ENCODE data around the gene PDHB. TPM values are rescaled to one million over a fixed set of nuclear protein-coding genes. Genes with fewer than 3 reads are reported as not detected.

Gene PDHB
- polyA plus RNA-seq, 3 donors, result 102 to 124 (median 104) TPM

DNA sequence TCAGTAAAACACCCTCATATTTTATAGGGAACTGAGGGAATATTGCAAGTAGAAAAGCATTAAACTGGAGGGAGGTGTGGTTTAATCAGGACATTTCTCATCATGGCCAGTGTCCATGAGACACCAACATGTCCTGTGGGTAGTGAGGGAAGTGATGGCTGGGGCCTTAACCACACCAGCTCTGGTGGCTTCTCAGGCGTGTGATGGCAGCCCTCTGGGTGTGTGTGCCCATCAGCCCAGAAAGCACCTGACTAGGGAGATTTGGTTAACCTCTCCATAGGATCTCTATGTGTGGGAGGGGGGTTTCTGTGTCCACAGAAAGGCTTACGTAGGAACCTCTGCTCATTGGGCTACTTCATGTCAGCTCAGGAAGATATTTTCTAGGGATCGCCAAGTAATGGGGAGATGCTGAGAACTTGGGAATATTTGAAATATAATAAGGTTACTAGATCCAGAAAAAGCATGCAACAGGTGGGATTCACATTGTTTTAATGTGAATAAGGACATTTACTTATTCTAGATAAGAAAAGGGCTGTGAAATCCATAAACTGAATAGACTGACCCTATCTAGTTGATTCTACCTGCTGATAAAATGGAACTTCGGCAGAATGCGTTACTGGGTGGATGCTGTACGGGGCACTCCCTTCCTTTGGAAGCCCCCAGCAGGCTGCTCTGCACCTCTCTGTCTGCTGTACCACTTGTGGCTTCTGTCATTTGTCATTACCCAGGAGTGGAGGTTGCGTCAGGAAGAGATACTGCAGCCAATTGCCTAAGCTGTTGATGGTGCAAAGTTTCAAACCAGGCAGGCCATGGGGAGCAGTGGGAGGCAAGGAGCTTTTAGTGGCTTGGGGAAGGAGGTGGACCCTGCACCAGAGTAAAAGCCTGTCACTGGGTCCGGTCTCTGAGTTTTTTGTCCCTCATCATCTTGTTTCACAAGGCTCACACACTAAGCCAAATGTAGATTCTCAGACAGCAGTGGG, 21.5 kb downstream of the PDHB start:
- no peak for DNase-seq

DNA sequence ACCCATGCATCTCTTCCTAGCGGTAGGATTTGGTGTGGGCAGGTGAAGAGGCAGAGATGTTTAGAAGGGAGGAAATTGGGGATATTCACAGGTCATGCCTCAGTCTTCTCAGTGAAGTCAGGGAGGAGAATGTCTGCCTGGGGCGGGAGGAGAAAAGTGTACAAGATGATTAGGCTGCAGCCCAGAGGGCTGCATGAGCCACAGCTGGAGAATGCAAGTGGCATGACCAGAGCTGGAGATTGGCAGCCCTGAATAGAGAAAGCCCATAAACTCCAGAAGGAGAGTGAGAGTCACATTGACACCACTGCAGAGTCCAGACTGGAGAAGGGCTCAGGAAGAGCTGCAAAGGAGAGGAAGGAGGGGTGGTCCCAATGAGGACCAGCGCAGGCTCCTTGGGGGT, 22.6 kb downstream of the PDHB start:
- DNase-seq, result no peak

DNA sequence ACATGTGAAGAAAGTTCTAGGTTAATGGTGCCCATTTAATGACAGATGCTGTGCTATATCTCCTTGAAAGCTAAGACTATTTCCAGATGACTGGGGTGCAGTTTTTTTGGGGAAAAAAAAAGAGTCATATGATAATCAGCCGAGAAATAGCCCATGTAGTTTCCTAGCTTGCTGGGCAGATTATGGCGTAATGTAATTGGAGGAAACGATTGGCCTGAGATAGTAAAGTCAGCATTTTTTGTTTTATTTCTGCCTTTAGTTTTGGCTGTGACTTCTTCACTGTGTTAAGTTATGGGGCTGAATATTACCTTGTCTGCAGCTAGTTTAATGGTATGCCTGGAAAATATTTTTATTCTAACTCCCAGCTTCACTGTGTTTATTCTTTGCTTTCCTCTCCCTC, 24.0 kb downstream of the PDHB start:
- DNase-seq, result no peak

DNA sequence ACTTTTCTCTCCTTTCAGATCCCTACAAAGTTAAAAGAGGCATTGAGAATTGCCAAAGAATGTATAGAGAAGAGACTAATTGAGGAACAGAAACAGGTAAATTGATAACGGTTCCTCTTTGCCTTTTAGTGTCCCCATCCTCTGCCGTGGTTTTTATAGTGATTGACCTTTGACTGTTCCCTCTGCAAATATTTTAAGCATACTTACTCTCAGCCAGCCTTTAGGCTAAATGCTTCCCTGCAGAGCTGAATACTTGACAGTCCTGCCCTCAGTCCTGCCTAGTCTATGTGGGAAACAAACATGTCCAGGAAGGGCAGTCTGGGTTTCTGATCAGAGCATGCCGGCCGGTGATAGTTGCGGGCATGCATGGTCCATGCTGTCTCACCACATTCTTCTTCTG, 24.7 kb downstream of the PDHB start:
- no peak for DNase-seq

DNA sequence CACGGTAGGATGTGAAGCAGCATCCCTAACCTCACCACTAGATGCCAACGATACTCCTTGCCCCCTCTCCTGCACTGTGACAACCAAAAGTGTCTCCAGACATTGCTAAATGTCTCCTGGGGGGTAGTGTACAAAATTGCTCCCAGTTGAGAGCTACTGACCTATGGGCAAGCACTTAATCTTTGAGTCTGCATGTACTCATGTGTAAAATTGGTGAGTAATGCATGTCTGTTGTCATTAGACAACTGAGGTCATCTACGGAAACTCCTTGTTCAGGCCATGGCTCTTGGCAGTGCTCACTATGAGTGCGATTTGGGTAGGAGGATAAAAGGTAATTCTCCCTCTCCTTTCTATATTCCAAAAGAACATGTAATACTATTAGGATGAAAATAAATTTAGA, 29.2 kb downstream of the PDHB start:
- DNase-seq, result no peak

DNA sequence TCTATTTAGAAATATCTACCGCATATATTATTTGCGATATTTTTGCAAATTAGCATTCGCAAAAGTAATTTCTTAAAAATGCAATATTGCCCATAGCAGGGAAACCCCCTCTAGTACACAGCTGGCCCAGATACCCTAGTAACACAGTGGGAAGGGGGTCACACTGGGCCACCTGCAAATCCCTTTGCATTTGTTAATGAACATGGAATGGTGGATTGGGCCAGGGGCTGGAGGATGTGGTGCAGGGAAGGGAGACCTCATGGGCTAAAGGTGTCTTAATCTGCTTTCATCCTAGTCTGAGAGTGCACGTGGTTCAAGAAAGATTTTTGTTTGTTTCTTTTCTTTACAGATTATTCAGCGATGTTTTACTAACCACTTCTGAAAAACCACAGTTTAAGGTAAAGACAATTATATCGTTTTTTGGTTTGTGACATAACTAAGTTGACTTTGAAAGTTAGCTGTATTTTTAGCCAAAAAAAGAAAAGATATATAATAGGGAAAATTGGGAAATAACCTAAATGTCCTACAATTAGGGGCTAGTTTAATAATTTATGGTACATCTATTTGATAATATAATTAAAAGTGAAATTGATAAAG, 30.0 kb downstream of the PDHB start:
- no peak for DNase-seq

DNA sequence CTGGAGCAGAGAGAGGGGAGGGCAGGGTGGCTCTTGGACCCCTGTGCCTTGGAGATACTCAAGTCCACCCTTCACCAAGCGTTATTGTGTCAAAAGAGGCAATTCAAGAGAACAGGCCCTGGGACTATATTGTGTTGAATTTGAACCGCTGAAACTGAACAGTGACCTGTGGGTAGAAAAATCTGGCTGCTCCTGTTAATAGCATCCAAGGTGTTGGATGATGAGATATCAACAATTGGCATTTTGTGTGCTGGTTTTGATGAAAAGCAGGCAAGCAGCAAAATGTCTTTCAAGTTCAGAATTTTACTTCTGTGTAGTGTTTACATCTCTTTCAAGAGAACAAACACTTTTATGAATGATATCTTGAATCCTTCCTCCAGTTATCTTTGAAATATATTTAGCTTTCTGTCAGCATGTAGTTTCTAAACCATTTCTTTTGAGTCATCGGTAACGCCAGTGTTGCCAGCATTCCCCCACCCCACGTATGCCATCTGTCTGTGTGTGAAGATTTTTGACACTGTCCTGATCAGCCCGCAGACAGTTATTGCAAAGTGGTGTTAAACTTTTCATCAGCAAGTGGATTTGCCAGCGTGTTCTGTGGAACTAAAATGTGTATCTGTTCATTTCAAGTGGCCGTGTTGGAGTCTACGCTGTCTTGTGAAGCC, 34.8 kb downstream of the PDHB start:
- no peak for DNase-seq

DNA sequence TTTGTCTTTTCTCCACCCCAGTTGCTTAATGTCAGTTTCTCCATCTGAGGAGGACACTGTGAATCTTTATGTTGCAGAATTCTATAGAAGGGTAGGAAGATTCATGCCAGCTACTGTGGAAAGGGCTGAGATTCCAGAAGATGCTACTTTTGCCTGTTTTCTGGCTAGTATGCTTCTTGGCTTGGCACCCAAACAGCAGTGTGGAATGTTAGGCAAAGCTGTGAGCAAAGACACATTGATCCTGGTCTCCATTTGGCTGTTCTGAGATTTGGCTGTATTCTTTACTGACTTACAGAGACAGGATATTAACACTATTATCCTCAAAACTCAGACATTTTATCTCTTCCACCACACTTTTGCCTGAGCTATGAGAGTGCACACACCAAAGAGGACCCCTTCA, 39.3 kb downstream of the PDHB start:
- no peak for DNase-seq

DNA sequence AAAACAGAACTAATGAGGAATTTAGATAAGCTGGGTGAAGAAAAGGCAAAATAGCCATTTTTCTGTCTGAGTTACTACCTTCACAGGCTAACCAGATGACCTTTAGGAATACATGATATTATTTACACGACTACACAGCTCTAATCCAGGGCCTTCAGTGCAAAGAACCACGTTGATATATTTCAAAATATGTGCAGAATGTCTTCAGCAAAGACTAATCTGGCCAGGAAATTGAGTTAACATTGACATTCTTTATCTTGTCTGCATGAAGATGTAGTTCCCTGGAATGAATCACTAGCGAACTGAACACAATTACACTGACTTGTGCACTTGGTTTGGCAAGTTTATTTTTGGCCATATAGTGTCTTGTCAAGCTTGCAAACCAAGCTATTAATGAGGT, 41.5 kb downstream of the PDHB start:
- DNase-seq, result no peak

DNA sequence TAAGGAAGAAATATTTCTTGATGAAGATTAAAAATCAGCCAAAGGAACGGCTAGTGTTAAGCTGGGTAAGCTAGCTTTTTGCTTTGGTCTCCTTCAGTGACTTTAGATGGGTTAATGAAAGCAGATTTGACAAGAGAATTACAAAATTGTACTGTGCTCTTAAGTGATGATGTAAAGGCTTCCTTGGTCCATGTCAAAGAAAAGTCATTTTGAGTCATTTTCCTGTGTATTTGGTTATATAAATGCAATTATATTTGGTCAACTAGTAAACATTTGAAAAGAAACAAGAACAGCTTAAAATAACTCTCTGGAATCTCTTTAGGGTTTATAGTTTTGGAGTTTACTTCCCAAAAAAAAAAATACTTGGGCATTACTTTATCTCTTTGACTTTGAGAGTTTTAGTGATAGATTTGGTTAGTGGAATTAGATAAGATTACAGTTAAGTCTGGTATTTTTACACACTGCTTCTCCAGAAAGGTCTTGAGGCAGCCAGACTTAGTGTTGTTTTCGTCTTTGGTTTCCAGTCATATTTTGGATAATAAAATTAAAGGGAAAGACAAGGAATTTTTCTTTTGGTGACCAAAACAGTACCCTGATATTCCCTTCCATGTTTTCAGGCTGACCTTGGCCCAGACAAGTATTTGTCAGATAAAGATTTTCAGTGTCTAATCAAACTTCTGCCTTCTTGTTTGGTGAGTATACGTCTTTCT, 42.3 kb downstream of the PDHB start:
- no peak for DNase-seq

DNA sequence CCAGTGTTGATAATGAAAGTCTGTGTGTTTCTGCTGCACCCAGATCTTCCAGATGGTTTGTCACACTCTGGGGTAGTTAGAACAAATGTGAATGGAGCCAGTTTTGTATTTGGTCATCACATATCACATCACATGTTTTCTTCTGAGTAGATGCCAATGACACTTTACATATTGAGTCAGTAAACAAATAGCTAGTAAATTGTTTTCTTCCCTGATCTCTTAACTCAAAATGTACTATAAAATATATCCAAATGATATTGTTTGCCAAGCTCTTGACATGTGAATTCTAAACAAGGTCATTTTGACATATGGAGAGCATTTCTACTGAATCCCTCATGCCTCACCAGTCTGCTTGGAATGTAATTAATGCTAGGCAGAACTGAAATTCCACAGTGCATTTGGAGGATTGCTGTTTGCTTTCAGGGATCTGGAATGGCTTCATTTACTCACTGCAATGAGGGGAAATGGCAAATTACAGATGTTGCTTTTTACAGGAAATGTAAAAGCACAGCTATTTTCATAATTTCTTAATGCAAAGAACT, 45.0 kb downstream of the PDHB start:
- DNase-seq, result peak; percentile 71

DNA sequence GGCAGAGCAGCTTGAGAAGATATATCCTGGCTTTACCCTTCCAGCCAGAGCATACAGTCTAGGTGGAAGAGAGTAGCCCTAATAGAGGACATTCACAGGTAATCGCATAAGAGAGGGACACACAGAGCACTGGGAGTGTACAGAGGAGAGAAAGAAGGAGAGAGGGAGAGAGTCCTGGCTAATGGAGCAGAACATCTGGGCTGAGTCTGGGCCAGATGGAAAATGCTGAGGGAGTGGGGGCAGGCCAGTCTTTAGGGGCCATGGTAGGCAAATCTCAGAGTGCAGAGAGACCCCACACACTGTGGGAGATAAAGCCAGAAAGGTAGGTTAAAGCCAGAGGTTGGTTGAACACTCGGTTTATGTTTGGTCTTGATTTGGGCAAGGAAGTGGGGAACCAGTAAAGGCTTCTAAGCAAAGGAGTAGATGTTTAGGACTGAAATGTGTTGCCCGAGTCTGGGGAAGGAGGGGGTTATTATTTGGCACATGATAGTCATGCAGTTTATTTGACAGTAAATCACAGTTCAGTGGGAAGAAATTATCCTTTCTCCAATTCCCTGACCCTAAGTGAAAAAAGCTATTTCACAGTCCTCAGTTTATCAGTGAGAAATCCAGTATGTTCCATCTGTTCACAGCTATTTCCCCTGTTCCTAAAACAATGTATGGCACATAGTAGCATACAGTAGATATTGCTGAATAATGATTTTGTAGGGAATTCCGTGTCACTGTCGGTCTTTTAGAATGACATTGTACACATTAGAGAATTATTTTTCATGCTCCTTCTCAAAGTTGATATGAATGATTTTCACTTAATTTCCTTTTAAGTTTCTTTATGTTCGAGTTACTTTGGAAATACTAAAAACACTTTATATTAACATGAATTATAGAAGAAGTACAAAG, 45.7 kb downstream of the PDHB start:
- no peak for DNase-seq

DNA sequence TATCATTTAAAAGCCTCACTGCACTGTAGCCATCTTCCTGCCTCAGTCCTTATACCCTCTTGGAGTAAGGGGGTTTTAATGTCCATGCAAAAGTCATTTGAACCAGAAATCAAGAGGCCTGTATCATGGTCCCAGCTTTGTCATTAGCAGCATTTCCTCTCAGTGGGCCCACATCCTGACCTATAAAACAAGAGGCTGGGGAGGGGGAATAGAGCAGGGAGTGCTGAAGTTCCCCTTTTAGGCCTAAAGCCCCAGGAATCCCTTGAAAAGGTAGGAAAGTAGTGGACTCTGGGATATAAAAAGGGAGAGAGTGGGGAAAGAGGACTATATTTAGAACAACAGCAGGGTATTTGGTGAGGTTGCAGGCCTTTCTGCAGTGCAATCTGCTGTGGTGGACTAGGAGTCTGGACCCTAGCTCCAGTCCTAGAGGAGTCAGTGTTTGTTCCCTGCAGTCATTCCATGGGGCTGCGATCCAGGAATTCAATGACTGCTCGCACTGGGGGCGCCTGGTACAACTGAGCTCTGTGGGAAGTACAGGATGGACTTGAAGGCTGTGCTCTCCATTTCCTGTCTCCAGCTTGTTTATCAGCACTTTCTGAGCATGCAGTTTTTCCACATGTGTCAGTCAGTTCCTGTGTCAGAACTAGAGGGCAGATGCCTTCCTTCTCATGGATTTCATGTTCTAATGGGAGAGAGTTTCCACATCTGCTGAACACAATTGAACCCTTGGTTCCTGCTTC, 46.8 kb downstream of the PDHB start:
- no peak for DNase-seq

DNA sequence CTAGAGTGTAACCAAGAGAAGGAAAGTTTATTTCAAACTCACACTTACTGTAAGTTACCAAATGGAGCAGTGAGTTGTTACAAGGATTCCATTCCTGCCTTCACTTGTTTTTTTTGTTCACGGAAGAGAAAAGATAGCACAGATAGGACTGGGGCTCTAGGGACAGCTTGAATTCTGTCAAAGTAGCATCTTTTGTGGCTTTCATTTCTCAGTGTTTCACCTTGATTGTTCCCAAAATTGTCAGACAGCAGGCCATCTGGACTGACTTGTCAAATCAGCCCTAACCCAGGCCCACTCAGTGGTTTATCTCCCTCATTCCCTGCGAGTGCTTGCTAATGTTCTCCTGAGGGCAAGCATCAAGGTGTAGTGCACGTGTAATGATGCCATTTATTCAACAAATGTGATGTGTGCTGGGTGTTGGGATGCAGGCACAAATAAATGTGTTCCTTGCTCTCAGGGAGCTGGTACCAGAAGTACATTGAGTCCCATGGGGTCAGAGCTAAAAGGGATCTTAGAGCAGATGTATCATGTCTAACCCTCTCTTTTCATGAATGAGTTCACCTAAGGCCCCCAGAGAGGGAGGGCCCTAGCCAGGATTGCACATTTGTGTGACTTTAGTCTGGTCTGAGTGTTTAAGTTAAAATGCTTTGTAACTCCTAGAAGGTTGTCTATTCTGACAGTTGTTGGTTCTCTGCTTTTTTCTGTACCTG, 49.1 kb downstream of the PDHB start:
- no peak for DNase-seq

DNA sequence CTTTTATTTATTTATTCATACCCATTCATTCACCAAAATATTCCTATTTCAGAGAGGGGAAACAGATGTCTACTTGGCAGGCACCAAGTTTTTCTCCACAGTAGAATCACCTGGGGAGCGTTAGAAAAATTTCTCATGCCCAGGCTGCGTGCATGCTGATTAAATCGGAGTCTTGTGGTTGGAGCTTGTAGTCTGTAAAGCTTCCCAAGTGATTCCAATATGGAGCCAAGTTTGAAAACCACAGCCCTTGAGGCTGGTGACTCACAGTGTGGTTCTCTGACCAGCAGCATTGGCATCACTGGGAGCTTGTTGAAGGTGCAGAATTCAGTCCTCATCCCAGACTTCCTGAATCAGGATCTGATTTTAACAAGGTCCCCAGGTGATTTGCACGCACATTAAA, 49.7 kb downstream of the PDHB start:
- no peak for DNase-seq

DNA sequence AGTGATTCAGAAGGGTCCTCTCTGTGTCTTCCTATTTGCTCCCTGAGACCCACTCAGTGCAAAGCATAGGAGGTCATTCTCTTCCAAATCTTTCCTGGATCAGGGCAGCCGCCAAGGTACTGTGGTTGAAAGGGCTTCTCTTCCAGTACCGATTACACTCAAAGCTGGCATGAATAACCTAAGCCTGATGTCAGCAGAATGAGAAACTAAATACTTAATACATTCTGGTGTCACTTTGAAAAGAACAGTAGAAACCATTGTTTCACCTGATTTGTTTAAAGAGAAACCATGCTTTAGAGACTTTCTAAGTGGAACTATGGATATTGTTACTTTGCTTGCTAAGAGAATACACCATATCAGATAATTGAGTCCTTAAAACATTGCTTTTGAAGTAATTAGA, 50.2 kb downstream of the PDHB start:
- no peak for DNase-seq

DNA sequence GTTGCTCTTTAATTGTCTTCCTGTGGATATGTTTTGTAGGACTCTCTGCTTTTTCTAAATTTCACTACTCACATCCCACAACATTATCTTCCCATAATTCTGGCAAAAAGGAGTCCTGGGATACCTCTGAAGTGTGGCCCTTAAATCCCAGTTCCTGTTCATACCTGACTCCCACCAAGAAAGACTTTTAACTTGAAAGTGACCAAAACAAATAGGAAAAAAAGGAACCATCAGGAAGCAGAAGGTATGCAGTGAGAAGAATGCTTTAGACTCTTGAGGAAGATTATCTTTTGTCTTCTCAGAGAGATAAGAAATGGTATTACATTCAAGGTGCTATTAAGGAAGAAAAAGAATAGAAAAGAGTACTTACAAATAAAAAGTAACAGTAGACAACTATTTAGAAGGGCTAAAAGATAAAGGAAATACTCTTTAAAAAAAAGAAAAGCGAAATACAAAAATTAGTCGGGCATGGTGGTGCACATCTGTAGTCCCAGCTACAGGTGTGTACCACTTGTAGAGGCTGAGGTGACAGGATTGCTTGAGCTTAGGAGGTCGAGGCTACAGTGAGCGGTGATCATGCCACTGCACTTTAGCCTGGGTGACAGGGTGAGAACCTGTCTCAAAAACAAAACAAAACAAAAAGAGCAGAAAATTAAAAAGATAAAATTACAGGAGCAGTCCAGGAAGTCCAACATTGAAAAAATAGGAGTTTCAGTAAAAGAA, 54.1 kb downstream of the PDHB start:
- DNase-seq, result no peak

DNA sequence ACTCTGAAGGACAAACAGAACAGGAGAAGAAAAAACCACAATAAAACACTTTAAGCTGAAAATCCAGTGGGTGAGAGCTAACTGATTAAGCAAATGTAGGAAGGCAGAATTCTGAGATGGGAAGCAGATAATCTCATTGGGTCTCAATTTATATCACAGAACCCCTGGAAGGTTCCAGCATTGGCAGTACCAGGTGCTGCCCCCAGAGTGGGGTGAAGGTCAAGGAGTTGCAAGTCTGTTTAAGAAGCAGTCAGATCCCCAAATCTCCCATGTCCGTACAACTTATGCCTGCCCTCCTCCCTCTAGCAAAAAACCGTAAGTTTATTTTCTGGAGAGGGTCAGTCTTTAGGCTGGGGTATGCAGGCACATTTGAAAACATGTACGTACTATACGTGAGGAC, 55.9 kb downstream of the PDHB start:
- DNase-seq, result no peak

Data from renal pelvis (tissue), 4 donors.